ENCODE measurements around the gene DOCK2.
"Not testable (repeated sequence)": the region's sequence is repeated elsewhere in the genome, so short reads cannot be mapped to it uniquely, and the experiment has no call there.

DOCK2 gene

DNA sequence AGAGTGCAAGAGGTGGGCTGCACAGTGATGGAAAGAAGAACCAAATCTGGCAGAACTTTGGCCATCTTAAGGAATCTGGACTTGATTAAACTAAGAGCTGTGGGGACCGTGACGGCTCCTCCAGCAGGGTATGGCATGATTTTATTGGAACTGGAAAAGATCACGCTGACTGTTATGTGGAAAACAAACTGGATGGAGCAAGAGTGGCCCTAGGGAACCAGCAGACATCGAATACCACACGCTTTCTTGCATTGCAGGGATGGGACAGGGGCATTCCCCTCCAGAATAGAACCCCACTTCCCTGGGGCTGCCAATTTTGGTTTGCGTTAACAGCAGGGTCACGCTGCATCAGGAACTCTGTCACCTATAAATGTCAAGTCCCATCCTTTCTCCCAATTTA, 304.5 kb downstream of the DOCK2 start:
- DNase-seq (ENCODE audit: low spot score), result no peak

DNA sequence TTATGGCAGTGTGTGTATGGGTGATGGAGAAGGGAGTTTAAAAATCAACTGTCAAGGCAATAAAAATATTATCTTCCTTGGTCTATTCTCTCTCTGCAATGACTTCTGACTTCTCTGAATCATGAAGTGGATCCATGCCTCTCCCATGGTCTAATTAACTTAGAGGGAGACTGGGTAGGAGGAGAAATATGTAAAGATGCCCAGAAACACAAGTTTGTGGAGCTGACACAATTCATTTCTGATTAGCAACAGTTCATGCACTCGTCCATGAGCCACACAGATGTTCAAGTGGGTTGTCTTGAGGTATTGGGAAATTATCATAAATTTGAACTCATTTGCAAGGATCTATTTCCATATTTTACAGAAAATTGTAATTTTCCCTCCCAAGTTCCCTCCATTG, 305.1 kb downstream of the DOCK2 start:
- no peak for DNase-seq (ENCODE audit: low spot score)

DNA sequence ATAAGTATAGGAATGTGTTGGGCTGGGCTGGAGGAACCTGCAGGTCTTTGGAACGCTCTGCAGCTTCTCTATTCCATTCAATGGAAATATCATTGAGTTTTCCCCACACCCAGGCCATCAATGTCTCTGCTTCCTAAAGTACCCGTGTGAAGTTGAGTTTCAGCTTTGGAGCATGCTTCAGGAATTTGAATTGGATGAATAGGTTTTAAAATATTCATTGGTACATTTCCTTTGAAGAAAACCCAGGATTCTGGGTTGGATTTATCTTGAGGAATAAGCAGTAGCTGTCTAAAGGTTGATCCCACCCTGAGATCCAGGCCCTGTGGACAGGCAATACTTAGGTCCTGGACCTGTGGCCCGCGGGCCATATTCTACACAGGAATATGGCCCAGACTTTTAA, 306.0 kb downstream of the DOCK2 start:
- DNase-seq (ENCODE audit: low spot score), result no peak

DNA sequence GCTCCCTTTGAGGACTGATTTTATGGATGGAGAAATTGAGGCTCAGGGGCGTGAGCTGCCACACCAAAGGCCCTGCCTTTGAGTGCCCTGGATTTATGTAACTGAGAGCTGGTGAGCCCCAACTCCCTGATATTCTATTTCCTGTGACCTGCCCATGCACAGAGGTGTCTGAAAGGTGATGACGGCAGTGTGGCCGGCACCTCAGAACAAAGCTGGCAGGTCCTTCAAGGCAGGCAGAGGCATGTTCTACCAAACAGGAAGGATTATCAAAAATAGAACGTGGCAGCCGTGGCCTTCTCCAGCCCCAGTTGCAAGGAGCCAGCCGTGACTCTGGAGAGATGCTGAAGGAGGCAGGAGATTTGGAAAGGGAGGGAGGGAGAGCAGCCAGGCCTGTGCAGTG, 307.0 kb downstream of the DOCK2 start:
- no peak for DNase-seq (ENCODE audit: low spot score)

DNA sequence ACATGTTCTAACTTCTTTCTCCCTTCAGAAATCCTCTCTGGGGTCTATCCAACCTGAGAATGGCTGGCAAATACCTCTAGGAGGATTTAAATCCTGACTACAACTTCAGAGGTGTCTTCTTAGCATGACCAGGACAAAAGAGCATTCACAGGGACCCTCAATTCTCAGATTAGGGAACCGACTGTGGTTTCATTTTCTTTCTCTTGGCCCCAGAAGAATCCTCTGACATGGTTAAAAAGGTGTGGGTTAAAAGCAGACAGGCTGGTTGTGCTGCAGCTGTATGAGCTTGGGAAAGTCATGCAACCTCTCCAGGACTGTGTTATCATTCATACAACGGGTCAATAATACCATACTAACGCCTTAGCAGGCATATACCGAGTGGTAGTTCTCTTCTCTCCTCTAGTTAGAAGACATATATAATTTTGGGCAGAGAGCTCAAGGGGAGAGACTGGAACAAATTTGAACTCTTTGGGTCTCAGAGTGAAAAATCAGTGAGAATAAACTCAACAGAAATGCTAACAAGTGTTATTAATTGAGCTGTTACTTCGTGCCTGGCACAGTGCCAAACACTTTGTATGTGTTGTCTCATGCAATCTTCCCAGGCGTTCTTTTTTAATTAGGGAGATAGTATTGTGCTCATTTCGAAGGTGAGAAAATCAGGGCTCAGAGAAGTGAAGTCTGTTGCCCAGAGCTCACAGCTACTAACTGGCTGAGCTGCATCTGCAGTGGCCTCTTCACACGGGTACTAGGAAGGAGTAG, 308.0 kb downstream of the DOCK2 start:
- no peak for DNase-seq (ENCODE audit: low spot score)

DNA sequence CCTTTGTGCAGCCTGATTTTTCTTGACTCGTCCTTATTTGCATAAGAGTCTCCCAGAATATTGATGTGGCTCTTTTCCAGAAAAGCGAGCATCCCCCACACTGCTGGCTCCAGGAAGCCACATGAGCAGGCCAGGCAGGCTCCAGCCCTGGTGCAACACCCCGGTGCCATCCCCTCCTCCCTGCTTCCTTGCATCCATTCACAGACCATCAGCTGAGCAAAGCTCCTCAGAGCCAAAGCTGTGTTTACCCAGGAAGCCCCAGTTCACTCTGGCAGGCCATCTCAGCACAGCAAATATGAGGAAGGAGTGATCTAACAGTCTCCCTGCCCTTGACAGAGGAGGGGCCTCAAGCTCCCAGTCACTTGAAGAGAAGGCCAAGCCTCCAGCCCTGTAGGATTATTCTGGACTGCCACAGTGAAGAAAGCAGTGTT, 308.8 kb downstream of the DOCK2 start:
- DNase-seq (ENCODE audit: low spot score), result no peak

DNA sequence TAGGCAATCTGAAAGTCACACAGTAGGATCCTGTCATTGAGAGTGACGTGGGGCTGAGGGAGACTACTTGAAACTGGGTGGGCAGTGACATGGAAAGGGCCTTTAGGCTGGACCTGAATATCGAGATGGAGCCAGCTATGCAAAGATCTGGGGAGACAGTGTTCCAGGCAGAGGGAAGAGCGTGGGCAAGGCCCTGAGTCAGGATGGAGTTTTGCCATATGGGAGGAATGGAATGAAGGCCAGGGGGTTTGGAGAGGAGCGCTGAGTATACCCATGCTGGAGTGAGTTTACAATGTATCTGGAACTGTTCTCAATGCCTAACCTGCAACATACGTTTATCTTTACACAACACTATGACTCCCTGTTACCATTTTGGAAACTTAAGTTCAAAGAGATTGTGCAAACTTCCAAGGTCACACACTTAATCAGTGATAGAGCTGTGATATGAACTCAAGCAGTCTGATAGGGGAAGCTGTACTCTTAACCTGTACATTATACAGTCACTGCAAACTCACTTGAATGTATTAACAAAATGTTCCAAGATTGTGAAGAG, 309.7 kb downstream of the DOCK2 start:
- DNase-seq (ENCODE audit: low spot score), result no peak

DNA sequence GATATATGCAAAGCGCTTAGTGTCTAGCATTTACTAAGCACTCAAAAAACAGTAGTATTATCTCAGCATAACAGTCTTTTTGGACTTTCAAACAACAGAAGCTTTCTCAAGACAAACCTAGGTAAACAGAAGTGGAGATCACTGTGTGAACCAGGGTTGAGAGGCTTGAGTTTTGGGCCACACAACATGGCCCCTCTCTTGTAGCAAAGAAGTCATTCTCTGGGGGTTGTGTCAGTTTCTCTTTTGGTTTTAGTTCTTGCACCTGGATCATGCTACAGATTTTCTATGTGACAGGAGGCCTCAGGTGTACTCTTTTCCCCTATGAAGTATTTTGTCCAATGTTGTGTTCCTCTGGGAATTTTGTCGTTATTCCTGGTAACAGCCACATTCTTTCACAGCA, 313.3 kb downstream of the DOCK2 start:
- no peak for DNase-seq (ENCODE audit: low spot score)

DNA sequence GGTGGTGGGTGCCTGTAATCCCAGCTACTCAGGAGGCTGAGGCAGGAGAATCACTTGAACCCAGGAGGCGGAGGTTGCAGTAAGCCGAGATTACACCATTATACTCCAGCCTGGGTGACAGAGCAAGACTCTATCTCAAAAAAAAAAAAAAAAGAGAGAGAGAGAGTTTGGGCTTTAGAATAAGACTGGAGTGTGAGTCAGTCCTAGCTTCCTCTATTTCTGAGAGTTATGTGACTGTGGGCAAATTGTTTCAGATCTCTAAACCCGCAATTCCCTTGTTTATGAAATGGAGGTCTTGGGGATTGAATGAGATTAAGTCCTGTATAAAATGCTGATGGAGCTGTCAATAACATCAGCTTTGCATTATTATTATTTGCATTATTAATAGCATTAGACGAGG, 316.1 kb downstream of the DOCK2 start:
- not testable (repeated sequence) for DNase-seq (ENCODE audit: low spot score)

DNA sequence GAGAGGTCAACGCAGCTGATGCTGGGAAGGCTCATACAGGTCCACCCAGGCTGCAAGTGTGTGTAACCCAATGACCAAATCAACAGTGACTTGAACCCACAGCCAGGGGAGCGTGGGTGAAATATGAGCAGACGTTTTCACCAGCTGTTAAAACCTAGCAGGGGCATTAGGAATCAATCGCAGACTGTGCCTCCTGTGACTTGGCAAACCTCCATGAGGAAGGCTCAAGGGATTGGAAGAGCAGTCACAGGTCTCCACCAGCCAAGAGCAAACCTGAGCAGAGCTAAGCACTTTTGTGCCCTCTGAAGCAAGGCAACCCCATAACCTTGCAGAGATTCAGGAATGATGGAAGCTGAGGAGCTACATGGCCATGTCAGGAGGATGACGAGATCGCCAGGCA, 317.7 kb downstream of the DOCK2 start:
- DNase-seq (ENCODE audit: low spot score), result no peak

DNA sequence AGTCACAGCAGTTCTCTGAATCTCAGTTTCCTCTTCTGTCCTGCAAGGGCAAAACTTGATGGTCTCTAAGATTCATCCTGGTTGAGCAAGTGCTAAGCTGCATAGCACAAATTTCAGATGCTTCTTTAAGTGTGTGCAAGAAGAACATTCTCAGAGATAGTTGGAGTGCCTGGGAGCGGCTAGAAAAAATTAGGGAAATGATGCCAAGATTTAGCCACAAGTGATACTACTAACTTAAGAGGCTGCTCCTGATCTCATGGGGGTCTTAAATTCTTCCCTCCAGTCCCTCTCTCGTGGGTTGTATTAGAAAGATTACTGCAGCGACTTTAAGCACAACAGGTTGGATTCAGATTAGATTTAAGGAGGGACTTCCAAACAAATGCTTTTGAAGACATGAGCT, 319.1 kb downstream of the DOCK2 start:
- no peak for DNase-seq (ENCODE audit: low spot score)

DNA sequence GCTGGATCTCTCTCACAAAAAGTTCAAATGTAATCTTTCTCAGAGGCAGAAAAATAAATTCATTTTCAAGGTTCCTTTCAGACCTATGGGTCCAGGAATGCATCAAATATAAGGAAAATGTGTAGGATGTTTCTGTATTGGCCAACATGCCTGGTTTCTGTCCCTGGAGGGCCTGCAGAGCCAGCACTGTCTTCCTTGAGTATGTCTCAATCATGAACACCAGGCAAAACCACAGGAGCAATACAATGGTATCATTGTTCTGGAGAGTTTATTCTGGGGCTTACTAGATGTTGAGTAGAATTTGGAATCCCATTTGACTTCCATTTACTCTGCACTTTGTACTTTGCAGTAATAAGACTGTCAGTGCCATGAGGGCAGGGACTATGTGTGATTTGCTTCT, 319.7 kb downstream of the DOCK2 start:
- DNase-seq (ENCODE audit: low spot score), result no peak

DNA sequence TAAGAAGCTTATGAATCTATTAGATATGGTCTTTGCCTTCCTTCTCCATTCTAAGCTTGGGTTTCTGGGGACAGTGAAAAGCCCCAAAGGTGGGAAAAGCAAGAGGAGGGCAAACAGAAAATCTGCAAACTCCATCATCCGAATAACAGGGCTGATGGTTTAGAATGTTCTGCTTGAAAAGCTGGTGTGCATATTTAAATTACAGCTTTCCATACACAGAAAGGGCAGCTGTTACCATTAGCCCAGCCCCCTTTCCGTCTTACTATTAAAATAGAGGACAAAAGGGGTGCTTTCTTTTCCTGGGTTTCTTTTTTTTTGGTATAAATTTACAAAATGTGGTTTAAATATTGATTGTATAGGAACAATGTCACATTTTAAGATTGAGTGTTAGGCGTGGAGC, 321.2 kb downstream of the DOCK2 start:
- DNase-seq (ENCODE audit: low spot score), result no peak

DNA sequence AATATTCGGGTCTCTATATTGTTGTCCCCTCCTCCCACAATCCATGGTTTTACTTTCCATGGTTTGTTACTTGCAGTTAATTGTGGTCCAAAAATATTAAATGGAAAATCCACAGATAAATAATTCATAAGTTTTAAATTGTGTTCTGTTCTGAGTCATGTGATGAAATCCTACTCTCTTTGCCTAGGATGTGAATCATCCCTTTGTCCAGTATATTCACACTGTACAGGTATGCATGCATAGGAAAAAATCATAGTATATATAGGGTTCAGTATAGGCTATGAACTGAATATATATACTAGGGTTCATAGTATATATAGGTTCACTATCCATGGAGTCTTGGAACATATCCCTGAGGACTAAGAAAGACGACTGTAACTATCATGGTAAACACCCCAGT, 323.6 kb downstream of the DOCK2 start:
- DNase-seq (ENCODE audit: low spot score), result no peak

DNA sequence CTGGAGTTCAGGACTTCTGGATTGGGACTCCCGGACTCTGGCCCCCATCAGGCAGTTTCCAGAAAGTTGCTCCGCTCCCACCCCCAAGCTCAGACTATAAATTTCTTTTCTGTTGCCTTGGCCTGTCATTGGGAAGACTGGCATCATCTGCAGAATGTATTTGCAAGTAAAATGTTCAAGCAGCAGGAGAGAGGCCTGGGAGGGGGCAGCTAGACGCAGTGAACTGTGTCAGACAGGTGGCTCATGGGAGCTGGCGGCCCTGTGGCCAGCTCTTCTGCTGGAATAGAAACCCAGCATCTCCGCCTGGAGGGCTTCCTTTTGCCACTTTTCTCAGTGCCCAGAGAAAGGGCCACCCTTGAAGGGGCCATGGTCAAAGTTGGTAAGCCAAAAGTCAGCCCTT, 327.2 kb downstream of the DOCK2 start:
- DNase-seq (ENCODE audit: low spot score), result no peak

DNA sequence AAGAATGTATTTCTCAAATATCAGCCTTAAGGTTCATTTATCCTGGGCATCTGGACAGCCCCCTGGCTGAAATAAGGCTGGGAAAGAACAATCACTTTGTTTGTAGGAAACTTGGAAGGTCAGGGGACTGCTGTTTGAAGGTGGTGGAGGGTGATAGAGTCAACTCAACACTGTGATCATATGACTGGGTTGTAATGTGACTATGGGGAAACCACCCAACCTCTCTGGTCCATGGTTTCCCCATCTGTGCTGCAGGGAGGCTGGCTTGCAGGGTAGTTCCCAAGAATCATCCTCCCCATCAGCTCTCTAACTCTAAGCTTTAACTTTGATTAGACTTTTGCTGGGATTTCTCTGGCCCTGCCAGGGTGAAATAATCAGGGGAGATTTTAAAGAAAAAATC, 333.3 kb downstream of the DOCK2 start:
- no peak for DNase-seq (ENCODE audit: low spot score)

DNA sequence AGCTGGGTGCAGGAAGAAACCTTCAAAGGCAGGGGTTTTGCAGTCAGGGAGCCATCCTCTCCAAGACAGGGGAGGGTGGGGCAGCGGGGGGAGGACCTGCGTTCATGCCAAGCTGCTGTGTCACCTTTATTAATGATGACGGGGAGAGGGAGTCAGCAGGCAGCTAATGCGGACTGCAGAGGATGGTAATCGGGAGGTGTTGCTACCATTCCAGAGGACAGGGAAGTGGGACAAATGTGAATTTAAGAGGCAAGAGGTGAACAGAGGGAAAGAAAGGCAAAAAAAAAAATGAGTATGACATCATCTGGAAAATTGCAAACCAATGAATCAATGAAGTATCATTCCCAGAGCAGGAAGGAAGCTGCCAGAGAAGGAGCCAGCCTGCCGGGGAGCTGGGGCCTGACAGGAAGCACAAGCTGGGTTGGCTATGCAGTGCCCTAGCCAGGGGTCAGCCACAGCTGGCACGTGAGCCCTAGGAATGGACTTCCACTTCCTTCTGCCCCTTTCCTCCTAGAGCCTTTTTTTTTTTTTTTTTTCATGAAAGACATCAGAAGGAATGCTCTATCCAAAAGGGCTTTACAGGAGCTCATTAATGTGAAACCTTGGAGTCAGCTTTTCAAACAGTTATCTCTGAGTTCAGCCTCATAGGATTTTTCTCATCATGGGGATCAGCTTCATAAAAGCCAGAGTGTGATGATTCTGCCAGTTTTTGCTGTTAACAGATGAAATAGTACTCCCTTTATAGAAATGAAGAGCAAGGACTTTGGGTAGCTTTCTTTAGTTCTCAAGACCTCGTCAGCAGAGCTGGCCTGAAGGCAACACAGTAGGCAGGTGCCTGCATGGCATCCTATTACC, 334.1 kb downstream of the DOCK2 start:
- DNase-seq (ENCODE audit: low spot score), result peak; percentile 12

DNA sequence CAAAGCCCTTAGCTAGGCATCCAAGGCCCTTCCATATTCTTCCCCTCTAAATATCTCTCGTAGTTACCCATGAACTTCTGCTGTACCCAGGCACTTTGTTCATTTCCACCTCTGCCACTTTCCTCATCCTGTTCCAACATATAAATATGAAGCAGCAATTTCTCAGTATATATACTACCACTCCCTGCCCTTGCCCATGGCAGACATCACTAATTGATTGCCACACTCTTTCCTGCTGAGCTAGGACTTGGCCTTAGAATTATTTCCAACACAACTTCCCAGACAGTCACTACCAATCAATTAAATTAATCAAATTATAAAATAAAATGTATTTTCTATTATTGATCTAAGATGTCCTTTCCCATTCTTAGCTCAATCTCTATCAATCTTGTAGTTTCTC, 334.7 kb downstream of the DOCK2 start:
- DNase-seq (ENCODE audit: low spot score), result no peak

DNA sequence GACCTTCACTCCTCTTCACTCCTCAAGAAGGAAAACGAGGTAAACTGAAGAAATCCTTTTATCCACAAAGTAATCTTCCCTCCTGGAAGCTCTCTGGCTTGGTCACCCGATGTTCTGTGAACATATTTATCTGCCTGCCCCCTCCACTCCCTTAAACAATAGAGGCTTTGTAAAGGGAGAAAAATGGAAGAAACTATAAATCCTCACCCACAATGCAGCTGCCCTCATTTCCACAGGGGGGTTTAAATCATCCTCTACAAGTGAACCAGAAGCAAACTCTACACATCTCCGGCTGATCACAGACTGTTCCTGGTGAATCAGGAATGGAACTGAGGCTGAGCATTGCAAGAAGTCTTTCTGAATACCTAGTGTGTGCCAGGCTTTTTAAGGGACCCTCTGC, 336.0 kb downstream of the DOCK2 start:
- DNase-seq (ENCODE audit: low spot score), result no peak

DNA sequence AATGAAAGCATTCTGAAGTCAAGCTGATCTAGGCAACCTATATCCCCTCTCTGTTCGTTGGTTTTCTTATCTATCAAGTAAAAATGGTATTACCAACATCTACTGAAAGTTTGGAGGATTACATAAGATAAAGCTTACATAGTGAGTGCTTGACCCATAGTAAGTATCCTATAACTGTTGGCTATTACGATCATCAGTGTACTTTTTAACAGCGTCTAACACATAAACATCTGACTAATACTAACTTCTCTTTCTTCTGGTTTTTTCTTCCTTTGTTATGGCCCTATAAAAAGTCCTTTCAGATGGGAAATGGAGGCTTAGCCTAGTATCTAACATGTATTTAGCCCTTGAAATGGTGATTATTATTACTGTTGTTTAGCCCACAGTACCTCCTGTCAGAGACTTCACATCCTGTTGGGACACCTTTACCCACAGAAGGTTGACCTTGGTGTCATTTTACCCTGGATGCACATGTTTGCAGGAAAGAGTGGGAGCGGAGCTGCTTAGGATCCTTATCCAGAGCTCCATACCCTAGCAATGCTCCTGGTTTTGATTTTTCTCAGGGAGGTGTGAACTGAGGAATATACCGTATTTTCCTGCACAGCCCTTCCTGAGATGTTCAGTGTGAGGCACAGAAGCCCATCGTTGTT, 337.2 kb downstream of the DOCK2 start:
- DNase-seq (ENCODE audit: low spot score), result no peak

DNA sequence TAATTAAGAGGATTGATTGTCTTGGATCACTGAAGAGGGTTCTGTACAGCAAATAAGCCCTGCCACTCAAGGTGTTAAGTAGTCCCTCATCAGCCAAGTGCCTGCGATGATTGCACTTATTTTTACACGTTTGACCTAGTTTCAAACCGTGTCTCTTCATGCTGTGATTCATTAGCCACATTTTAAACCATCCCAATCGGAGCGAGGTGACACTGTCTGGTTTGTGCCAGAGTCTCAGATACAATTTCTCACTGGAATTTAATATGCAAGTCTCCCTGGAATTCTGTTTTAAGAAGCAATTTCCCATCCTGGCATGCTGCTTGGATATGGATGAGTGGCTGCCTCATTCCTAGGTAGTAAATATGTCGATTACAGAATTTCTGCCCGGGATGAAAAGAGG, 341.6 kb downstream of the DOCK2 start:
- DNase-seq (ENCODE audit: low spot score), result no peak

DNA sequence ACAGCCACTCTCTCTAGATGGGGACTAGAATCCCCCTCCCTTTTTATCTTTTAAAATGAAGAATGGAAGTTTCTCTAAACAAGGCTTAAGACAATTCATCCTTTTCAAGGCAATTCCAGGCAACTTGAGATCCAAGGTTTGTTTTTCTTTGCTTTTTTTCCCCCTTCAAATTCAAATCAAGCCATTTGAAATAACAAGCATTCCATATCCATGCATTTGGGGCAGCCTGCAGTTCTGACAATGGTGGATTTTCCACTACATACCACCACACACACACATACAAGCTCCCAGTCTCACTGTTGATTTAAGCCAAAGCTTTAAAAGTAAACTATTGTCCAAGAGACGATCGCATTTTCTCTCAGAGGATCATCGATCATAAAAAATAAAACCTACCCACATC, 342.8 kb downstream of the DOCK2 start:
- DNase-seq (ENCODE audit: low spot score), result no peak
